CD14-positive monocyte (primary cell): Measurements from ENCODE around the gene MRPL42. TPM values are rescaled to one million over a fixed set of nuclear protein-coding genes. Genes with fewer than 3 reads are reported as not detected.
A peak's percentile ranks its signal among the peaks of the same experiment; 100 is the strongest.

Experiments
- DNase-seq, 3 donors: peaks; one replicate each; pipeline ENCODE4 v3.0.0-alpha.2; 2011 to 2022
- H2AFZ ChIP-seq: 2 replicates; pipeline ENCODE4 v1.6.0; 2012; ENCODE audit warnings: mild to moderate bottlenecking, low read depth, low read length, inconsistent platforms; ENCODE audit not compliant: insufficient read depth, poor library complexity, severe bottlenecking
- H3K27ac ChIP-seq, 2 donors: 1 replicate in 1 of 2; 2 replicates in 1 of 2; pipeline ENCODE4 v1.5.1; 2012 to 2013; ENCODE audit warnings: low read length in 2 of 2, control low read depth in 1 of 2, inconsistent platforms in 1 of 2, low read depth in 1 of 2, mild to moderate bottlenecking in 1 of 2
- H3K27me3 ChIP-seq, 2 donors: one replicate each; pipeline versions ENCODE4 v1.6.0 to v1.6.1; 2011 to 2013; ENCODE audit warnings: low read length in 2 of 2; ENCODE audit not compliant: control insufficient read depth in 2 of 2, insufficient read depth in 2 of 2
- H3K36me3 ChIP-seq, 2 donors: replicated peaks in 1 of 2; 1 replicate in 1 of 2; 2 replicates in 1 of 2; pipeline versions ENCODE4 v1.5.1 to v1.6.1; 2012 to 2013; ENCODE audit warnings: low read length in 2 of 2, control low read depth in 1 of 2, inconsistent platforms in 1 of 2, mild to moderate bottlenecking in 1 of 2; ENCODE audit not compliant: insufficient read depth in 2 of 2, control insufficient read depth in 1 of 2
- H3K4me1 ChIP-seq, 2 donors: 1 replicate in 1 of 2; 2 replicates in 1 of 2; pipeline versions ENCODE4 v1.5.1 to v1.6.1; 2012 to 2013; ENCODE audit warnings: low read length in 2 of 2, control low read depth in 1 of 2, inconsistent platforms in 1 of 2, mild to moderate bottlenecking in 1 of 2, moderate library complexity in 1 of 2; ENCODE audit not compliant: insufficient read depth in 2 of 2, control insufficient read depth in 1 of 2
- H3K4me2 ChIP-seq: replicated peaks from 2 replicates; pipeline ENCODE3; 2012; ENCODE audit warnings: low read length, moderate library complexity, mild to moderate bottlenecking; ENCODE audit not compliant: poor library complexity, severe bottlenecking; ENCODE audit errors: extremely low read depth
- H3K4me3 ChIP-seq, 3 experiments: fragments of 200-600 bp in 1 of 3; sonication (generic) in 1 of 3; replicated peaks in 1 of 3; 1 replicate in 2 of 3; 2 replicates in 1 of 3; pipeline ENCODE4 v1.5.1; 2011 to 2013; ENCODE audit warnings: low read length in 3 of 3, mild to moderate bottlenecking in 3 of 3, control low read depth in 2 of 3, low read depth in 2 of 3, inconsistent platforms in 1 of 3, moderate library complexity in 1 of 3
- H3K79me2 ChIP-seq: 2 replicates; pipeline ENCODE4 v1.6.0; 2012; ENCODE audit warnings: mild to moderate bottlenecking, control low read depth, inconsistent platforms, low read length, moderate library complexity; ENCODE audit not compliant: insufficient read depth
- H3K9ac ChIP-seq: 2 replicates; pipeline ENCODE4 v1.6.0; 2017; ENCODE audit warnings: low read length, mild to moderate bottlenecking; ENCODE audit not compliant: insufficient read depth, poor library complexity, severe bottlenecking
- H3K9me3 ChIP-seq, 2 donors: replicated peaks in 1 of 2; 1 replicate in 1 of 2; 2 replicates in 1 of 2; pipeline versions ENCODE4 v1.5.1 to v1.6.1; 2012 to 2013; ENCODE audit warnings: low read length in 2 of 2, control low read depth in 1 of 2; ENCODE audit not compliant: control insufficient read depth in 1 of 2, insufficient read depth in 1 of 2
- H4K20me1 ChIP-seq: 2 replicates; pipeline ENCODE4 v1.6.0; 2012; ENCODE audit warnings: mild to moderate bottlenecking, low read length, control low read depth, moderate library complexity; ENCODE audit not compliant: insufficient read depth
- H3K27ac Mint-ChIP-seq, 7 donors: one replicate each; pipeline ENCODE4 v1.8.0; 2020; ENCODE audit warnings: mild to moderate bottlenecking in 7 of 7, mixed read lengths in 7 of 7, moderate library complexity in 6 of 7, inconsistent platforms in 2 of 7
- H3K27me3 Mint-ChIP-seq, 3 donors: one replicate each; pipeline ENCODE4 v1.8.0; 2021 to 2022; ENCODE audit warnings: low read depth in 3 of 3, mild to moderate bottlenecking in 3 of 3, mixed read lengths in 3 of 3, moderate library complexity in 3 of 3, inconsistent platforms in 1 of 3
- H3K36me3 Mint-ChIP-seq, 2 donors: one replicate each; pipeline ENCODE4 v1.8.0; 2020; ENCODE audit warnings: mixed read lengths in 2 of 2, inconsistent platforms in 1 of 2, mild to moderate bottlenecking in 1 of 2
- H3K4me1 Mint-ChIP-seq: one replicate; pipeline ENCODE4 v1.8.0; 2020; ENCODE audit warnings: mild to moderate bottlenecking, mixed read lengths
- H3K4me3 Mint-ChIP-seq, 2 donors: one replicate each; pipeline ENCODE4 v1.8.0; 2020; ENCODE audit warnings: mild to moderate bottlenecking in 2 of 2, mixed read lengths in 2 of 2, moderate library complexity in 1 of 2
- H3K9me3 Mint-ChIP-seq, 7 donors: one replicate each; pipeline ENCODE4 v1.8.0; 2020 to 2022; ENCODE audit warnings: mixed read lengths in 7 of 7, mild to moderate bottlenecking in 6 of 7, moderate library complexity in 6 of 7, inconsistent platforms in 2 of 7
- WGBS: methylation state at CpG from one replicate; pipeline ENCODE4 v1.1.5; 2013; ENCODE audit warnings: missing lambda C conversion rate; ENCODE audit not compliant: insufficient coverage; 5-methylcytosine and 5-hydroxymethylcytosine counted together
- intact Hi-C, 2 donors: fragments of 100-400 bp; cut with micrococcal nuclease; formaldehyde crosslinking; loops; one replicate each; pipeline versions ENCODE4 v1.15.0 to v1.15.1; 2023
- polyA plus RNA-seq, 3 donors: library from polyadenylated mRNA; depleted of rRNA in 1 of 3; unstranded in 2 of 3; stranded (reverse) in 1 of 3; fragments of 300-500 nt in 2 of 3; fragments of >200 nt in 1 of 3; fragmentation: Illumina TruSeq in 2 of 3; gene quantifications; 1 replicate in 2 of 3; 2 replicates in 1 of 3; pipeline ENCODE4 v1.2.3, GENCODE V29; 2012 to 2021
- TF ChIP-seq, protein P1 (sequence below): fragments of 200-600 bp; IDR thresholded peaks from one replicate; pipeline ENCODE4 v1.8.0; 2022; ENCODE audit warnings: antibody characterized with exemption, mild to moderate bottlenecking

The MRPL42 gene
- polyA plus RNA-seq, 3 donors: 15.7 to 68.3 (median 62.8) TPM

DNA sequence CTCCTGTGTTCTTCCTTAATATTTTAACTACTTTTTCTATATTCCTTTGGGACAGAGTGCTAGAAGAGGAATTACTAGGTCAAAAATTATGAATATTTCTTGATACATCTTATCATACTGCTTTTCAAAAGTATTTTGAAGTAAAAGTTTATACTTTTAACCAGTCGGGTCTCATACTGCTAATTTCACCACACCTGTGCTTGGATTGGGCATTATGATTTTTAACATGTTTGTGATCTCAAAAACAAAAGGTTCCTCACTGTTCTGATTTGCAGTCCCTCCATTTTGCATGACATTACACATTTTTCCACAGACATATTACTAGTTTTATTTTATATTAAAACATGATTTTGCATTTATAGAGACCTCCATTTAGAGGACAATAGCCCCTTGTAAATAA is 32.9 kb downstream of the MRPL42 start:
- H3K4me2 ChIP-seq: no peak overlapping the region
- Mint-ChIP-seq H3K27ac (no peak overlapping the region), H3K9me3 (no peaks in the 10 kb centered on the region), H3K4me3 (no peak overlapping the region), H3K4me1 (no peaks in the 10 kb centered on the region), H3K27me3 (no peaks in the 10 kb centered on the region), H3K36me3 (peaks cover 39 to 48% of the 10 kb centered on the region in 2 donors)
- H2AFZ ChIP-seq: no peak overlapping the region
- intact Hi-C loops: loop anchor here in 1 of 2 donors (10.0 kb wide), 2 partner anchors 265 to 1035 kb away; no protein-coding TSS in a partner anchor
- no peak for DNase-seq
- H3K9me3 ChIP-seq: no peaks in the 10 kb centered on the region
- peaks cover 17 to 64% of the 10 kb centered on the region in 2 donors for H3K36me3 ChIP-seq
- H3K79me2 ChIP-seq: no peaks in the 10 kb centered on the region
- no peaks in the 10 kb centered on the region for H3K27me3 ChIP-seq
- H3K9ac ChIP-seq: no peak overlapping the region
- TF ChIP-seq, protein P1, sequence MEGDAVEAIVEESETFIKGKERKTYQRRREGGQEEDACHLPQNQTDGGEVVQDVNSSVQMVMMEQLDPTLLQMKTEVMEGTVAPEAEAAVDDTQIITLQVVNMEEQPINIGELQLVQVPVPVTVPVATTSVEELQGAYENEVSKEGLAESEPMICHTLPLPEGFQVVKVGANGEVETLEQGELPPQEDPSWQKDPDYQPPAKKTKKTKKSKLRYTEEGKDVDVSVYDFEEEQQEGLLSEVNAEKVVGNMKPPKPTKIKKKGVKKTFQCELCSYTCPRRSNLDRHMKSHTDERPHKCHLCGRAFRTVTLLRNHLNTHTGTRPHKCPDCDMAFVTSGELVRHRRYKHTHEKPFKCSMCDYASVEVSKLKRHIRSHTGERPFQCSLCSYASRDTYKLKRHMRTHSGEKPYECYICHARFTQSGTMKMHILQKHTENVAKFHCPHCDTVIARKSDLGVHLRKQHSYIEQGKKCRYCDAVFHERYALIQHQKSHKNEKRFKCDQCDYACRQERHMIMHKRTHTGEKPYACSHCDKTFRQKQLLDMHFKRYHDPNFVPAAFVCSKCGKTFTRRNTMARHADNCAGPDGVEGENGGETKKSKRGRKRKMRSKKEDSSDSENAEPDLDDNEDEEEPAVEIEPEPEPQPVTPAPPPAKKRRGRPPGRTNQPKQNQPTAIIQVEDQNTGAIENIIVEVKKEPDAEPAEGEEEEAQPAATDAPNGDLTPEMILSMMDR: no peak
- no peak overlapping the region for H3K27ac ChIP-seq
- no peaks in the 10 kb centered on the region for H4K20me1 ChIP-seq
- no peaks in the 10 kb centered on the region for H3K4me1 ChIP-seq
- no peak overlapping the region for H3K4me3 ChIP-seq
- no CpG with 5 or more reads among the region's 1 CpG for WGBS

DNA sequence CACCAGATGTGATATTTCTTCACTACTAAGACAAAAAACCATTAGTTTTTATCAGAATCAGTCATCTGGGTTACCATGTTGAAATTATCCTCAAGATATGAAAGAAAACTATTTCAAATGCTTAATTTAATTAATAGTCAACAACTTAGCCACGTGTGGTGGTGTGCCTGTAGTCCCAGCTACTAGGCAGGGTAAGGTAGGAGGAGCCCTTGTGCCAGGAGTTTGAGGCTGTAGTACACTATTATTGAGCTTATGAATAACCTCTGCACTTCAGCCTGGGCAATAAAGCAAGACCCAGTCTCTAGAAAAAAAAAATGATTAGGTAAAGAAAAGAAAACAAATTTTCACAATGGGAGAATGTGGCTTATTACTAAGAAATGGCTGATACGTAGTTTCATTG is 33.4 kb downstream of the MRPL42 start:
- H3K9me3 ChIP-seq: no peaks in the 10 kb centered on the region
- Mint-ChIP-seq H3K36me3 (peaks cover 38 to 48% of the 10 kb centered on the region in 2 donors), H3K9me3 (no peaks in the 10 kb centered on the region), H3K4me3 (no peak overlapping the region), H3K27ac (peak overlapping the region in 1 of 7 donors; percentile 42), H3K27me3 (no peaks in the 10 kb centered on the region), H3K4me1 (no peaks in the 10 kb centered on the region)
- intact Hi-C loops: loop anchor here in 1 of 2 donors (10.0 kb wide), 2 partner anchors 264 to 1034 kb away; no protein-coding TSS in a partner anchor
- H3K36me3 ChIP-seq: peaks cover 12 to 64% of the 10 kb centered on the region in 2 donors
- no CpG with 5 or more reads among the region's 2 CpGs for WGBS
- no peak overlapping the region for H2AFZ ChIP-seq
- no peak for DNase-seq
- H4K20me1 ChIP-seq: no peaks in the 10 kb centered on the region
- no peaks in the 10 kb centered on the region for H3K79me2 ChIP-seq
- H3K4me3 ChIP-seq: no peak overlapping the region
- H3K27ac ChIP-seq: no peak overlapping the region
- H3K9ac ChIP-seq: no peak overlapping the region
- TF ChIP-seq, protein P1: no peak
- H3K4me1 ChIP-seq: no peaks in the 10 kb centered on the region
- no peaks in the 10 kb centered on the region for H3K27me3 ChIP-seq
- H3K4me2 ChIP-seq: no peak overlapping the region
